ENCODE results near the gene THSD7A.

THSD7A gene

GRCh38 chr7:11620406-11621253, 211.4 kb downstream of the THSD7A start:
- DNase-seq = no peak

- DNase-seq = no peak
Measured at GRCh38 chr7:11616466-11616865, 215.5 kb downstream of the THSD7A start.

GRCh38 chr7:11615174-11615573, 216.8 kb downstream of the THSD7A start:
- no peak for DNase-seq

- no peak for DNase-seq
Measured at GRCh38 chr7:11613292-11613930, 218.6 kb downstream of the THSD7A start.

GRCh38 chr7:11612737-11613136, 219.3 kb downstream of the THSD7A start:
- DNase-seq = no peak

- DNase-seq = no peak
Measured at GRCh38 chr7:11609096-11609670, 222.8 kb downstream of the THSD7A start.

GRCh38 chr7:11607686-11608085, 224.3 kb downstream of the THSD7A start:
- DNase-seq = no peak

- no peak for DNase-seq
Measured at GRCh38 chr7:11605749-11606148, 226.2 kb downstream of the THSD7A start.

- DNase-seq = no peak
Measured at GRCh38 chr7:11604505-11604904, 227.5 kb downstream of the THSD7A start.

- no peak for DNase-seq
Measured at GRCh38 chr7:11601761-11602160, 230.2 kb downstream of the THSD7A start.

GRCh38 chr7:11593322-11593721, 238.7 kb downstream of the THSD7A start:
- DNase-seq = no peak

GRCh38 chr7:11592699-11593098, 239.3 kb downstream of the THSD7A start:
- no peak for DNase-seq

- no peak for DNase-seq
Measured at GRCh38 chr7:11591943-11592342, 240.1 kb downstream of the THSD7A start.

- no peak for DNase-seq
Measured at GRCh38 chr7:11591055-11591633, 240.9 kb downstream of the THSD7A start.

GRCh38 chr7:11589251-11589650, 242.7 kb downstream of the THSD7A start:
- no peak for DNase-seq

GRCh38 chr7:11587814-11588213, 244.2 kb downstream of the THSD7A start:
- DNase-seq = no peak

- DNase-seq = no peak
Measured at GRCh38 chr7:11587048-11587447, 244.9 kb downstream of the THSD7A start.

- DNase-seq = no peak
Measured at GRCh38 chr7:11584406-11585031, 247.5 kb downstream of the THSD7A start.

GRCh38 chr7:11579141-11579540, 252.9 kb downstream of the THSD7A start:
- no peak for DNase-seq

GRCh38 chr7:11576310-11576709, 255.7 kb downstream of the THSD7A start:
- no peak for DNase-seq

GRCh38 chr7:11573128-11573750, 258.8 kb downstream of the THSD7A start:
- DNase-seq = no peak

GRCh38 chr7:11570922-11571550, 261.0 kb downstream of the THSD7A start:
- no peak for DNase-seq

Measured in GF-D8 (cell line).